Smooth muscle cell (in vitro differentiated cells): Measurements from ENCODE around the gene RNF135. TPM values are rescaled to one million over a fixed set of nuclear protein-coding genes. Genes with fewer than 3 reads are reported as not detected.

ENCODE experiments used
- DNase-seq: peaks from one replicate; lab custom pipeline; 2025; ENCODE audit not compliant: unreplicated experiment; lab: John Stamatoyannopoulos, UW
- H2AFZ ChIP-seq: fragments of 200-600 bp; sonication (generic); 2 replicates; pipeline ENCODE4 v1.6.0; 2016; ENCODE audit warnings: antibody characterized with exemption, low read depth, mild to moderate bottlenecking
- H3F3A ChIP-seq: fragments of 200-600 bp; sonication (generic); 2 replicates; pipeline ENCODE4 v1.6.0; 2017; ENCODE audit warnings: antibody characterized with exemption, low read depth
- H3K27ac ChIP-seq: fragments of 200-600 bp; sonication (generic); 2 replicates; pipeline ENCODE4 v1.5.1; 2016; ENCODE audit warnings: low read depth, mild to moderate bottlenecking
- H3K27me3 ChIP-seq: fragments of 200-600 bp; sonication (generic); 2 replicates; pipeline ENCODE4 v1.6.1; 2016; ENCODE audit warnings: low read depth, mild to moderate bottlenecking
- H3K36me3 ChIP-seq: fragments of 200-600 bp; sonication (generic); 2 replicates; pipeline ENCODE4 v1.5.1; 2016; ENCODE audit warnings: low read depth
- H3K4me1 ChIP-seq: fragments of 200-600 bp; sonication (generic); 2 replicates; pipeline ENCODE4 v1.5.1; 2016; ENCODE audit warnings: low read depth
- H3K4me2 ChIP-seq: fragments of 200-600 bp; sonication (generic); 2 replicates; pipeline ENCODE4 v1.6.0; 2016; ENCODE audit warnings: mild to moderate bottlenecking
- H3K4me3 ChIP-seq: fragments of 200-600 bp; sonication (generic); 2 replicates; pipeline ENCODE4 v1.5.1; 2016; ENCODE audit warnings: mild to moderate bottlenecking
- H3K79me2 ChIP-seq: fragments of 200-600 bp; sonication (generic); 2 replicates; pipeline ENCODE4 v1.6.0; 2016; ENCODE audit warnings: low read depth, mild to moderate bottlenecking
- H3K9ac ChIP-seq: fragments of 200-600 bp; sonication (generic); 2 replicates; pipeline ENCODE4 v1.6.0; 2016; ENCODE audit warnings: low read depth
- H3K9me3 ChIP-seq: fragments of 200-600 bp; sonication (generic); replicated peaks from 2 replicates; pipeline ENCODE4 v1.5.1; 2016; ENCODE audit warnings: low read depth
- H4K20me1 ChIP-seq: fragments of 200-600 bp; sonication (generic); 2 replicates; pipeline ENCODE4 v1.6.0; 2016; ENCODE audit warnings: low read depth
- WGBS: methylation state at CpG from one replicate; pipeline ENCODE4 v1.1.7; 2016; ENCODE audit warnings: low lambda C conversion rate; 5-methylcytosine and 5-hydroxymethylcytosine counted together
- polyA plus RNA-seq: library from polyadenylated mRNA; unstranded; fragments of >200 nt; fragmentation: Nextera tagmentation; extraction: Ambion mirVana; gene quantifications from 2 replicates; pipeline ENCODE4 v1.2.1, GENCODE V29; 2016
- total RNA-seq: library from RNA; depleted of rRNA; stranded (reverse); fragments of >200 nt; gene quantifications from 2 replicates; pipeline ENCODE4 v1.2.3, GENCODE V29; 2014
- TF ChIP-seq, protein P1 (sequence below): fragments of 200-600 bp; sonication (generic); IDR thresholded peaks from 2 replicates; pipeline ENCODE4 v1.5.1; 2017; ENCODE audit warnings: borderline replicate concordance, mild to moderate bottlenecking, antibody characterized with exemption; ENCODE audit not compliant: insufficient read depth, poor library complexity, severe bottlenecking

The RNF135 gene
- total and polyA plus RNA-seq, 2 experiments from 2014 or later: 9.7 to 17.9 TPM

DNA sequence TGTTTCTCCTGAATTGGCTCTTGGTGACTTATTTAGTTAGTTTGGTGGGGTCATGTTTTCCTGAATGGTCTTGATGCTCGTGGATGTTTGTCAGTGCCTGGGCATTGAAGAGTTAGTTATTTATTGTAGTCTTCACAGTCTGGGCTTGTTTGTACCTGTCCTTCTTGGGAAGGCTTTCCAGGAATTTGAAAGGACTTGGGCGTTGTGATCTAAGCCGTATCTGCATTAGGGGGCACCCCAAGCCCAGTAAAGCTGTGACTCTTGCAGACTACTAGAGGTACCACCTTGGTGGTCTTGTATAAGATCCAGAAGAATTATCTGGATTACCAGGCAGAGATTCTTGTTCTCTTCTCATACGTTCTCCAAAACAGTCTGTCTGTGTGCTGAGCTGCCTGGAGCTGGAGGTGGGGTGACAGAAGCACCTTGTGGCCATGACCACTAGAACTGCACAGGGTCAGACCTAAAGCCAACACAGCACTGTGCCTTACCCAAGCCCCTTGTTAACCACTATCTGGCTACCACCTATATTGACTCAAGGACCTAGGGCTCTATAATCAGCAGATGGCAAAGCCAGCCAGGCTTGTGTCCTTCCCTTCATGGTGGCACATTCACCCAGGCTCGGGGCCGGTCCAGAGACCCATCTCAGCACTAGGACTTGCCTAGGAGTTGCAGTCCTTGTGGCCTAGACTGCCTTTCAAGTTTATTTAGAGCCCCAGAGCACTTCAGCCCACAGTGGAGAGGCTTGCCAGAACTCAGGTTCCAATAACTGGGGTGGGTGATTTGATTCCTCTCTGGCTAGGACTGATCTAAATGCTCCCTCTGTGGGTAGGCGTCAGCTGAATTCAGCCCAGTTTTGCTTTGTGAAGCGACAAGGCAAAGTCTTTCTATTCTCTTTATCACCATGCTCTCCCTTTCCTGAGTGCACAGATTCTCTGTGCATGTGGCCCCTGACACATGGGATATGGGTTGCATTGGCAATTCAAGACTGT lies 11.0 kb downstream of the RNF135 start:
- no peak for DNase-seq
- Histone ChIP-seq H2AFZ (no peak overlapping the region), H3K79me2 (no peaks in the 10 kb centered on the region), H3K27me3 (no peaks in the 10 kb centered on the region), H3K9ac (no peak overlapping the region), H3K27ac (no peak overlapping the region), H3K4me2 (no peak overlapping the region), H3F3A (no peaks in the 10 kb centered on the region), H3K36me3 (no peaks in the 10 kb centered on the region), H3K4me1 (peaks cover 5% of the 10 kb centered on the region), H3K9me3 (no peaks in the 10 kb centered on the region), H4K20me1 (peaks cover 8% of the 10 kb centered on the region), H3K4me3 (no peak overlapping the region)
- WGBS: 79% methylated on average over 8 of the region's 8 CpGs
- TF ChIP-seq, protein P1, sequence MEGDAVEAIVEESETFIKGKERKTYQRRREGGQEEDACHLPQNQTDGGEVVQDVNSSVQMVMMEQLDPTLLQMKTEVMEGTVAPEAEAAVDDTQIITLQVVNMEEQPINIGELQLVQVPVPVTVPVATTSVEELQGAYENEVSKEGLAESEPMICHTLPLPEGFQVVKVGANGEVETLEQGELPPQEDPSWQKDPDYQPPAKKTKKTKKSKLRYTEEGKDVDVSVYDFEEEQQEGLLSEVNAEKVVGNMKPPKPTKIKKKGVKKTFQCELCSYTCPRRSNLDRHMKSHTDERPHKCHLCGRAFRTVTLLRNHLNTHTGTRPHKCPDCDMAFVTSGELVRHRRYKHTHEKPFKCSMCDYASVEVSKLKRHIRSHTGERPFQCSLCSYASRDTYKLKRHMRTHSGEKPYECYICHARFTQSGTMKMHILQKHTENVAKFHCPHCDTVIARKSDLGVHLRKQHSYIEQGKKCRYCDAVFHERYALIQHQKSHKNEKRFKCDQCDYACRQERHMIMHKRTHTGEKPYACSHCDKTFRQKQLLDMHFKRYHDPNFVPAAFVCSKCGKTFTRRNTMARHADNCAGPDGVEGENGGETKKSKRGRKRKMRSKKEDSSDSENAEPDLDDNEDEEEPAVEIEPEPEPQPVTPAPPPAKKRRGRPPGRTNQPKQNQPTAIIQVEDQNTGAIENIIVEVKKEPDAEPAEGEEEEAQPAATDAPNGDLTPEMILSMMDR: no peak

DNA sequence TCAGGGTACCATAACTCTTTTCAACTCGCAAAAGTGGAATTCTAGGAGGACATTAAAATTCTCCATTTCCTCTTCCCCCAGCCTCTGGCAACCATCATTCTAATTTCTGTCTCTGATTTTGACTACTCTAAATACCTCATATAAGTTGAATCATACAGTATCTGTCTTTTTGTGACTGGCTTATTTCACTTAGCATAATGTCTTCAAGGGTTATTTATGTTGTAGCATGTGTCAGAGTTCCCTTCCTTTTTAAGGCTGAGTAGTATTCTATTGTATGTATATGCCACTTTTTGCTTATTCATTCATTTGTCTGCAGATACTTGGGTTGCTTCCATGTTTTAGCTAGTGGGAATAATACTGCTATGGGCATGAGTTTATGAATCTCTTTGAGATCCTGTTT lies 12.0 kb downstream of the RNF135 start:
- H3K27me3 ChIP-seq: no peaks in the 10 kb centered on the region
- H2AFZ ChIP-seq: no peak overlapping the region
- H3K79me2 ChIP-seq: no peaks in the 10 kb centered on the region
- no peaks in the 10 kb centered on the region for H3K36me3 ChIP-seq
- no peaks in the 10 kb centered on the region for H3K9me3 ChIP-seq
- H4K20me1 ChIP-seq: peaks cover 7% of the 10 kb centered on the region
- peaks cover 5% of the 10 kb centered on the region for H3K4me1 ChIP-seq
- H3F3A ChIP-seq: no peaks in the 10 kb centered on the region
- H3K4me2 ChIP-seq: no peak overlapping the region
- no peak for DNase-seq
- no peak overlapping the region for H3K9ac ChIP-seq
- TF ChIP-seq, protein P1: no peak
- no peak overlapping the region for H3K4me3 ChIP-seq
- WGBS: 100% methylated on average over 1 of the region's 1 CpG
- H3K27ac ChIP-seq: no peak overlapping the region

DNA sequence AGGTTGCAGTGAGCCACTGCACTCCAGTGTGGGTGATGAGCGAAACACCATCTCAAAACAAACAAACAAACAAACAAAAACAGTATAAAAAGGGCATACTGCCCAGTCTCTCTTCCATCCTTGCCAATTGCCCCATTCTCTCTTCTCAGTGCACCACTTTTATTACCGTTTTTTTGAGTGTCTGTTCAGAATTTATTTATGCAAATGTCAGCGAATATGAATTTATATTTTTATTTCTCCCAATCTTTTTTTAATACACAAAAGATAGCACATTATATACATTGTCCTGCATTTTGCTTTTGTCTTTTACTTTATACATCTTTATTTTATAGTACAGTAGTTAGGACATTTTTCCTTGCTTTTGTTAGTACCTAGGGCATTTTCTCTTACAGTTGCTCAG lies 19.6 kb downstream of the RNF135 start:
- H3K4me1 ChIP-seq: no peaks in the 10 kb centered on the region
- H3F3A ChIP-seq: no peaks in the 10 kb centered on the region
- no peak overlapping the region for H3K27ac ChIP-seq
- H3K9ac ChIP-seq: no peak overlapping the region
- H3K4me3 ChIP-seq: no peak overlapping the region
- H3K36me3 ChIP-seq: no peaks in the 10 kb centered on the region
- DNase-seq: no peak
- H3K9me3 ChIP-seq: no peaks in the 10 kb centered on the region
- H3K27me3 ChIP-seq: no peaks in the 10 kb centered on the region
- no peak overlapping the region for H3K4me2 ChIP-seq
- H3K79me2 ChIP-seq: no peaks in the 10 kb centered on the region
- no peaks in the 10 kb centered on the region for H4K20me1 ChIP-seq
- no peak overlapping the region for H2AFZ ChIP-seq
- TF ChIP-seq, protein P1: no peak
- WGBS: 97% methylated on average over 3 of the region's 3 CpGs
